A204.1 (cell line): ENCODE results near the gene LYPD8.

Source experiments
- FAIRE-seq: peaks from 2 replicates; lab custom pipeline; 2012; peaks lifted over from hg19 to GRCh38; lab: Jason Lieb, UNC

The LYPD8 gene

GRCh38 chr1:248756636-248757035, 1.1 kb upstream of the LYPD8 start:
- no peak for FAIRE-seq

- no peak for FAIRE-seq
Measured at GRCh38 chr1:248756151-248756550, 592 bp upstream of the LYPD8 start.

GRCh38 chr1:248753708-248754280, 1.8 kb downstream of the LYPD8 start:
- no peak for FAIRE-seq

- FAIRE-seq = no peak
Measured at GRCh38 chr1:248753029-248753594, 2.4 kb downstream of the LYPD8 start.

- no peak for FAIRE-seq
Measured at GRCh38 chr1:248752161-248753028, 3.2 kb downstream of the LYPD8 start.

GRCh38 chr1:248751635-248752034, 3.9 kb downstream of the LYPD8 start:
- FAIRE-seq = no peak

GRCh38 chr1:248751142-248751541, 4.4 kb downstream of the LYPD8 start:
- no peak for FAIRE-seq

- FAIRE-seq = no peak
Measured at GRCh38 chr1:248750496-248750895, 5.1 kb downstream of the LYPD8 start.

GRCh38 chr1:248748211-248748610, 7.3 kb downstream of the LYPD8 start:
- no peak for FAIRE-seq

- FAIRE-seq = no peak
Measured at GRCh38 chr1:248740876-248741275, 14.7 kb downstream of the LYPD8 start.

- no peak for FAIRE-seq
Measured at GRCh38 chr1:248739572-248740205, 15.9 kb downstream of the LYPD8 start.

- no peak for FAIRE-seq
Measured at GRCh38 chr1:248737457-248737856, 18.1 kb downstream of the LYPD8 start.

GRCh38 chr1:248736977-248737376, 18.6 kb downstream of the LYPD8 start:
- FAIRE-seq = no peak

- no peak for FAIRE-seq
Measured at GRCh38 chr1:248733566-248733965, 22.0 kb downstream of the LYPD8 start.

GRCh38 chr1:248730507-248731335, 24.8 kb downstream of the LYPD8 start:
- no peak for FAIRE-seq

- FAIRE-seq = no peak
Measured at GRCh38 chr1:248714248-248714647, 41.3 kb downstream of the LYPD8 start.

GRCh38 chr1:248710305-248710900, 45.2 kb downstream of the LYPD8 start:
- no peak for FAIRE-seq

GRCh38 chr1:248704606-248705005, 51.0 kb downstream of the LYPD8 start:
- no peak for FAIRE-seq

- no peak for FAIRE-seq
Measured at GRCh38 chr1:248703674-248704073, 51.9 kb downstream of the LYPD8 start.

- no peak for FAIRE-seq
Measured at GRCh38 chr1:248702714-248703113, 52.8 kb downstream of the LYPD8 start, which contains the start of gene OR14I1. Gene OR14I1 (minus strand): TSS chr1:248702766.

- FAIRE-seq = no peak
Measured at GRCh38 chr1:248699099-248699498, 56.5 kb downstream of the LYPD8 start.

GRCh38 chr1:248697907-248698306, 57.7 kb downstream of the LYPD8 start:
- no peak for FAIRE-seq
